ENCODE measurements around the gene TMEM269.

Gene TMEM269

DNA sequence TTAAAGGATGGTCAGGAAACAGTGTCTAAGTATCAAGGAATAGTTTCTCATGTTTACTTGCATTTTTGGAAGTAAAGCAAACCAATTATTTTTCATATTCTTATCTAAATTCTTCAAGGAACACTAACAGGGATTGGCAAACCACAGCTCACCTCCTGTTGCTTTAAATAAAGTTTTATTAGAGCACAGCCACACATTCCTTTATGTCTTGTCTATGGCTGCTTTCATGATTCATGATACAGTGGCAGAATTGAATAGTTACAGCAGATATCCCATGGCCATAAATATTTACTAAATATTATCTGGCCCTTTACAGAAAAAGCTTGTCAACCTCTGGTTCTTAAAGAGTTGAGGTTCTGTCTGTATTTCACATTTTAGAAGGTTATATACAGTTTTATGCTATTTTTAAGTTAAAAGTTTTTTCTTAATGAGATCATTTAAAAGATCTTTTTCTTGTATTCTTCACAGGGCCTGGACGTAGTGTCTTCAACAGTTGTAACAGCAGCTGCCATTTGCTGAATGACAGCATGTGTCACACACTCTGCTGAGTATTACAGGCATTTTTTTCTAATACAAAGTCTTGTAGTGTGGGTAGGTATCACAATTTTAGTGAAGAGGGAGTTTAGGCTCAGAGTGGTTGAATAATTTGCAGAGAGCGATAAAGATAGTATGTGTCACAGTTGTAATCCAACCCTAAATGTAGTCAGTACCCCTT lies 64.2 kb downstream of the TMEM269 start:
- H3K4me3 ChIP-seq (ENCODE audit: low read depth, low read length): no peak overlapping the region
- ChIA-PET POLR2A (no interaction called here), CTCF (interaction anchor here (0.7 to 0.9 kb wide), 2 partner anchors 224 to 889 kb away, joined by 4 read pairs; no protein-coding TSS in a partner anchor)
- no peaks in the 10 kb centered on the region for H3K9me3 ChIP-seq (ENCODE audit: control insufficient read depth, insufficient read depth, low read depth, low read length)
- H3K4me1 ChIP-seq (ENCODE audit: control insufficient read depth, insufficient read depth, low read length): no peaks in the 10 kb centered on the region
- peaks cover 10 to 49% of the 10 kb centered on the region in 2 experiments; a peak in 2 of 3 replicates for H3K36me3 ChIP-seq (ENCODE audit: control insufficient read depth in 2 of 2, insufficient read depth in 1 of 2, low read length in 2 of 2)
- TF ChIP-seq ZNF175 (tag by site-specific recombination; IDR thresholded peaks at IDR 0.05): no peak
- no peak for TF ChIP-seq ZNF664 (tag by site-specific recombination; IDR thresholded peaks at IDR 0.05)
- TF ChIP-seq ZNF843 (tag by site-specific recombination; IDR thresholded peaks at IDR 0.05): no peak
- TF ChIP-seq, protein P1, sequence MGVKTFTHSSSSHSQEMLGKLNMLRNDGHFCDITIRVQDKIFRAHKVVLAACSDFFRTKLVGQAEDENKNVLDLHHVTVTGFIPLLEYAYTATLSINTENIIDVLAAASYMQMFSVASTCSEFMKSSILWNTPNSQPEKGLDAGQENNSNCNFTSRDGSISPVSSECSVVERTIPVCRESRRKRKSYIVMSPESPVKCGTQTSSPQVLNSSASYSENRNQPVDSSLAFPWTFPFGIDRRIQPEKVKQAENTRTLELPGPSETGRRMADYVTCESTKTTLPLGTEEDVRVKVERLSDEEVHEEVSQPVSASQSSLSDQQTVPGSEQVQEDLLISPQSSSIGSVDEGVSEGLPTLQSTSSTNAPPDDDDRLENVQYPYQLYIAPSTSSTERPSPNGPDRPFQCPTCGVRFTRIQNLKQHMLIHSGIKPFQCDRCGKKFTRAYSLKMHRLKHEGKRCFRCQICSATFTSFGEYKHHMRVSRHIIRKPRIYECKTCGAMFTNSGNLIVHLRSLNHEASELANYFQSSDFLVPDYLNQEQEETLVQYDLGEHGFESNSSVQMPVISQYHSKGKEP (tag by site-specific recombination; IDR thresholded peaks at IDR 0.05): no peak
- TF ChIP-seq, protein P2, sequence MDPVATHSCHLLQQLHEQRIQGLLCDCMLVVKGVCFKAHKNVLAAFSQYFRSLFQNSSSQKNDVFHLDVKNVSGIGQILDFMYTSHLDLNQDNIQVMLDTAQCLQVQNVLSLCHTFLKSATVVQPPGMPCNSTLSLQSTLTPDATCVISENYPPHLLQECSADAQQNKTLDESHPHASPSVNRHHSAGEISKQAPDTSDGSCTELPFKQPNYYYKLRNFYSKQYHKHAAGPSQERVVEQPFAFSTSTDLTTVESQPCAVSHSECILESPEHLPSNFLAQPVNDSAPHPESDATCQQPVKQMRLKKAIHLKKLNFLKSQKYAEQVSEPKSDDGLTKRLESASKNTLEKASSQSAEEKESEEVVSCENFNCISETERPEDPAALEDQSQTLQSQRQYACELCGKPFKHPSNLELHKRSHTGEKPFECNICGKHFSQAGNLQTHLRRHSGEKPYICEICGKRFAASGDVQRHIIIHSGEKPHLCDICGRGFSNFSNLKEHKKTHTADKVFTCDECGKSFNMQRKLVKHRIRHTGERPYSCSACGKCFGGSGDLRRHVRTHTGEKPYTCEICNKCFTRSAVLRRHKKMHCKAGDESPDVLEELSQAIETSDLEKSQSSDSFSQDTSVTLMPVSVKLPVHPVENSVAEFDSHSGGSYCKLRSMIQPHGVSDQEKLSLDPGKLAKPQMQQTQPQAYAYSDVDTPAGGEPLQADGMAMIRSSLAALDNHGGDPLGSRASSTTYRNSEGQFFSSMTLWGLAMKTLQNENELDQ (tag by site-specific recombination; IDR thresholded peaks at IDR 0.05; ENCODE audit: low read depth): no peak
- no peak for TF ChIP-seq ZNF341 (tag by site-specific recombination; IDR thresholded peaks at IDR 0.05; ENCODE audit: low read depth)
- TF ChIP-seq GLI2 (tag by site-specific recombination; IDR thresholded peaks at IDR 0.05; ENCODE audit: borderline replicate concordance, low read depth): no peak
- no peak for TF ChIP-seq SCRT1 (tag by site-specific recombination; IDR thresholded peaks at IDR 0.05; ENCODE audit: borderline replicate concordance)
- no peak for TF ChIP-seq ZNF394 (tag by site-specific recombination; IDR thresholded peaks at IDR 0.05; ENCODE audit: borderline replicate concordance)
- TF ChIP-seq ZNF621 (tag by site-specific recombination; IDR thresholded peaks at IDR 0.05): no peak
- TF ChIP-seq ZNF544 (tag by site-specific recombination; IDR thresholded peaks at IDR 0.05): no peak
- TF ChIP-seq, protein P3, sequence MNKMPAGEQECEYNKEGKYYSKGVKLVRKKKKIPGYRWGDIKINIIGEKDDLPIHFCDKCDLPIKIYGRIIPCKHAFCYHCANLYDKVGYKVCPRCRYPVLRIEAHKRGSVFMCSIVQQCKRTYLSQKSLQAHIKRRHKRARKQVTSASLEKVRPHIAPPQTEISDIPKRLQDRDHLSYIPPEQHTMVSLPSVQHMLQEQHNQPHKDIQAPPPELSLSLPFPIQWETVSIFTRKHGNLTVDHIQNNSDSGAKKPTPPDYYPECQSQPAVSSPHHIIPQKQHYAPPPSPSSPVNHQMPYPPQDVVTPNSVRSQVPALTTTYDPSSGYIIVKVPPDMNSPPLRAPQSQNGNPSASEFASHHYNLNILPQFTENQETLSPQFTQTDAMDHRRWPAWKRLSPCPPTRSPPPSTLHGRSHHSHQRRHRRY (tag by site-specific recombination; IDR thresholded peaks at IDR 0.05): no peak
- TF ChIP-seq, protein P4, sequence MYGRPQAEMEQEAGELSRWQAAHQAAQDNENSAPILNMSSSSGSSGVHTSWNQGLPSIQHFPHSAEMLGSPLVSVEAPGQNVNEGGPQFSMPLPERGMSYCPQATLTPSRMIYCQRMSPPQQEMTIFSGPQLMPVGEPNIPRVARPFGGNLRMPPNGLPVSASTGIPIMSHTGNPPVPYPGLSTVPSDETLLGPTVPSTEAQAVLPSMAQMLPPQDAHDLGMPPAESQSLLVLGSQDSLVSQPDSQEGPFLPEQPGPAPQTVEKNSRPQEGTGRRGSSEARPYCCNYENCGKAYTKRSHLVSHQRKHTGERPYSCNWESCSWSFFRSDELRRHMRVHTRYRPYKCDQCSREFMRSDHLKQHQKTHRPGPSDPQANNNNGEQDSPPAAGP (tag by site-specific recombination; IDR thresholded peaks at IDR 0.05): no peak
- no peak for TF ChIP-seq ZNF560 (tag by site-specific recombination; IDR thresholded peaks at IDR 0.05; ENCODE audit: borderline replicate concordance)
- TF ChIP-seq, protein P5, sequence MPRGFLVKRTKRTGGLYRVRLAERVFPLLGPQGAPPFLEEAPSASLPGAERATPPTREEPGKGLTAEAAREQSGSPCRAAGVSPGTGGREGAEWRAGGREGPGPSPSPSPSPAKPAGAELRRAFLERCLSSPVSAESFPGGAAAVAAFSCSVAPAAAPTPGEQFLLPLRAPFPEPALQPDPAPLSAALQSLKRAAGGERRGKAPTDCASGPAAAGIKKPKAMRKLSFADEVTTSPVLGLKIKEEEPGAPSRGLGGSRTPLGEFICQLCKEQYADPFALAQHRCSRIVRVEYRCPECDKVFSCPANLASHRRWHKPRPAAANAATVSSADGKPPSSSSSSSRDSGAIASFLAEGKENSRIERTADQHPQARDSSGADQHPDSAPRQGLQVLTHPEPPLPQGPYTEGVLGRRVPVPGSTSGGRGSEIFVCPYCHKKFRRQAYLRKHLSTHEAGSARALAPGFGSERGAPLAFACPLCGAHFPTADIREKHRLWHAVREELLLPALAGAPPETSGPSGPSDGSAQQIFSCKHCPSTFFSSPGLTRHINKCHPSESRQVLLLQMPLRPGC (tag by site-specific recombination; IDR thresholded peaks at IDR 0.05): no peak
- H3K27ac ChIP-seq (ENCODE audit: extremely low read depth, low read depth, low read length): no peak overlapping the region

DNA sequence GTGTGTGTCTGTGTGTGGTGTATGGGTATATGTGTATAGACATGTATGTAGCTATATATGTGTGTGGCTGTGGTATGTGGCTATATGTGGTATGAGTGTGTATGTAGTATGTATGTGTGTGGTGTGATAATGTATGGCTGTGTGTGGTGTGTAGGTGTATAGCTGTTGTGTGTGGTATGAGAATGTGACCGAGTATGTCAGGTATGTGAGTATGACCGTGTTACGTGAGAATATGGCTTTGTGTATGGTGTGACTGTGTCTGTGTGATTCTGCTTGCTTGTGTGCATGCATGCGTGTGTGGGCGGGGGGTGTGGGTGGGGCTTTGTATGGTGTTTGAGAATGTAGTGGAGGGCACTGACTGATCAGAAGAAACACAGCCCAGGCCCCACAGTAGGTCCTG lies 65.2 kb downstream of the TMEM269 start:
- H3K9me3 ChIP-seq (ENCODE audit: control insufficient read depth, insufficient read depth, low read depth, low read length): no peaks in the 10 kb centered on the region
- H3K27ac ChIP-seq (ENCODE audit: extremely low read depth, low read depth, low read length): no peak overlapping the region
- TF ChIP-seq ZNF138 (tag by site-specific recombination; IDR thresholded peaks at IDR 0.05; ENCODE audit: borderline replicate concordance) (no peak), ZNF157 (tag by site-specific recombination; IDR thresholded peaks at IDR 0.05) (0 out of 2 replicates have a peak, but pooled peaks have one; percentile 41), EGR2 (tag by site-specific recombination; IDR thresholded peaks at IDR 0.05; ENCODE audit: low read depth) (peak; percentile 76), ZFHX2 (tag by site-specific recombination; conservative IDR thresholded peaks at IDR 0.05) (peak; percentile 65)
- no peaks in the 10 kb centered on the region for H3K4me1 ChIP-seq (ENCODE audit: control insufficient read depth, insufficient read depth, low read length)
- CTCF ChIA-PET: interaction anchor here (1.1 kb wide), 1 partner anchor 63 kb away, joined by 3 read pairs; no protein-coding TSS in a partner anchor
- POLR2A ChIA-PET: no interaction called here
- no peak overlapping the region for H3K4me3 ChIP-seq (ENCODE audit: low read depth, low read length)
- H3K36me3 ChIP-seq (ENCODE audit: control insufficient read depth in 2 of 2, insufficient read depth in 1 of 2, low read length in 2 of 2): peaks cover 10 to 49% of the 10 kb centered on the region in 2 experiments; a peak in 2 of 3 replicates
